ENCODE data around the gene PUSL1.

PUSL1 gene

DNA sequence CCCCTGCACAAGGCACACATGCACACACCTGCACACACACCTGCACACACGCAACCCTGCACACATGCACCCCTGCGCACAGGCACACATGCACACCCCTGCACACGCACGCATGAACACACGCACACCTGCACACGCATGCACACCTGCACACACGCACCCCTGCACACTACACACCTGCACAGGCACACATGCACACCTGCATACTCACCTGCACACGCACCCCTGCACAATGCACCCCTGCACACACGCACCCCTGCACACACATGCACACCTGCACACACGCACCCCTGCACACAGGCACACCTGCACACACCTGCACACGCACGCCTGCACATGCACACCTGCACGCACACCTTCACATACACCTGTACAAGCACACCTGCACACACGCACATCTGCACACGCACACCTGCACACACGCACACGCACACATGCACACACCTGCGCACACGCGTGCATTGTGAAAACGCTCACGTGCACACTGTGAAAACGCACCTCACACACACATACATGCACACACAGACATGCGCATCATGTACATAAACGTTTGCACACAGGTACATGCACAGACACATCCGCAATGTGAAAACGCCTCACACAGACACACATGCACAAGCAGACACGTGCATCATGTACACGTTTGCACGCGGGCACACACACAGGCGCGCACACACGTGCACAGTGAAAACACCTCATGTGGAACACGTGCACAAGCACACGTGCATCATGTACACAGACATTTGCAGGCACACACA lies 32.6 kb downstream of the PUSL1 start:
- no peak for DNase-seq

DNA sequence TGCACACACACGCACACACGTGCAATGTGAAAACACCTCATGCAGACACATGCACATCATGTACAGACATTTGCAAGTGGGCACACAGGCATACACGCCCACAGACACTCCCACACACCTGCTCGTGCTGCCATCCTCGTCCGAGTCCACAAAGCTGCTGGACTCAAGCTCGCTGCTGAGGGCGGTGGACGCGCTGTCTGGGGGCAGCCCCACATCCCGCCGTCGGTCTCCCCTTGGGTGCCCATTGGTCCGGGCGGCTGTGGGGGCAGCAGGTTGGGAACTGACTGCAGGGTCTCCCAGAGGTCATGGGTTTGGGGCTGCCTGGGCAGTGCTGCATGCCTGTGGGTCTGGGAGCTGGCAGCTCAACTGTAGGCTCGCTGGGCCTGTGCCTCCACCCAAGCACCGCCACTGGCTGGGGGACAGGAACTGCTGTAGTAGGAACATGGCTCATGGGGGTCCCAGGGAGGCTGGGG lies 33.2 kb downstream of the PUSL1 start:
- no peak for DNase-seq

DNA sequence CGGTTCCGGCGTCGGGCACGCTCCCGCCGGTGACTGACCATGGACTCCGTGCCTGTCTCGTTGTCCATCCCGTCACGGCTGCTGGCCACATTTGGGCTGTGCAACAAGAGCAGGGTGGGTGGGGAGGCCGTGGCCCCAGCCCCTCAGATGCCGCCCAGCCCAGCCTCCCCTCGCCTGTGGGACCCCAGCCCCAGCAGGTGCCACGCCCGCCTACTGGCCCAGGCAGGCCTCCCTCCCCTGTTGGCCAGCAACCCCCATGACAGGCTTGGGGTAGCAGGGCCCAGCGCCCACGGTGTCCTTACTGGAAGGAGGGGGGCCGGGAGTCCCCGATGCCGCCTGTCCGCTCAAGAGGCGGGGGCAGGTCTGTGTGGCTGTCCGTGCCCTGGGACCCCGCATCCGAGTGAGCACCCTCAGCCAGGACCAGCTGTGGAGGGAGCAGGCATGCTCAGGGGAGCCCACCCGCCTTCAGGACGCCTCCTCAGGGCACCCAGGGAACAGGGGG lies 33.7 kb downstream of the PUSL1 start:
- DNase-seq = no peak

DNA sequence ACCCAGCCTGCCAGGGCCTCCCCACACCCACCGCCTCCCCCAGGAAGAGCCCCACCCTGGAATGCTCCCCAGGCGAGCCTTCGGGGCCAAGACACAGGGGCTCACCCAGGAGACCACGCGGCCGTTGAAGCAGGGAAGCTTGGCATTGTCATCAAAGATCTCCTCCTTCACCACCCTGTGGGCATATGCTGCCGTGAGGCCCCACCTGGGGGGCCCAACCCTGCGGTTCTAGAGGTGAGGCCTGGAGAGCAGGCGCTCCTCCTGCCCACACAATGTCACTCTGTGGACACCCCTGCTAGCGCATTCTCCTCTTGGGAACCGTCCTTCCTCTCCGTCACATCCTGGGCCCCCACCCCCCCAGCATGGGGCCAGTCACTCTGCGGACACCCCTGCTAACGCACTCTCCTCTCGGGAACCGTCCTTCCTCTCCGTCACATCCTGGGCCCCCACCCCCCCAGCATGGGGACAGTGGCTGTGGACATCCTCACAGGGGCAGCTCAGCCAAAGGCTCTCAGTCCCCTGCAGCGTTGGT lies 34.3 kb downstream of the PUSL1 start:
- no peak for DNase-seq

DNA sequence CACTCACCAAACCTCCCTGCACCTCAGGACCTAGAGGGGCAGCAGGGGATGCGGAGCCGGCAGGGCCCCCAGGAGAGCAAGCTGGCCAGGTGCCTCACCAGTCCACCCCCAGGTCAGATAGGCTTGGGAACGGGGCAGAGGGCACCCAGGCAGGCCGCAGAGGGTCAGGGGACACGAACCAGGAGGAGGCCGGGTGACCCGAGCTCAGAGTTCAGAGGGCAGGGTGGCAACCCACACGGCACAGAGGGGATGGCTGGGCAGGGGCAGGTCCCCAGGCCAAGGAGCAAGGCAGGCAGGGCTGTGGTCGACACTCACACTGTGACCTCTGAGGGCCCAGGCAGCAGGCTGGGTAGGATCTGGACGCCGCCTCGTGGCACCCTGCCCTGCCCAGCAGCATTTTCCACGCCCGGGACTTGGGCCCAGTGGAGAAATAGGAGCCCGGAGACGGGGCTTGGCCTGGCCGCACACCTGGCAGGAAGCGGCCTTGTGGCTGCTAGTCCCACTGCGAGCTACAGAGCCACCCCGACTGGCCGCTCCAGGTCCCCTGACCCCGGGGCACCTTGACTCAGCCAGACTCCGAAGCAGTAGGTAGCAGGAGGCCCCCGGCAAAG lies 35.5 kb downstream of the PUSL1 start:
- no peak for DNase-seq

DNA sequence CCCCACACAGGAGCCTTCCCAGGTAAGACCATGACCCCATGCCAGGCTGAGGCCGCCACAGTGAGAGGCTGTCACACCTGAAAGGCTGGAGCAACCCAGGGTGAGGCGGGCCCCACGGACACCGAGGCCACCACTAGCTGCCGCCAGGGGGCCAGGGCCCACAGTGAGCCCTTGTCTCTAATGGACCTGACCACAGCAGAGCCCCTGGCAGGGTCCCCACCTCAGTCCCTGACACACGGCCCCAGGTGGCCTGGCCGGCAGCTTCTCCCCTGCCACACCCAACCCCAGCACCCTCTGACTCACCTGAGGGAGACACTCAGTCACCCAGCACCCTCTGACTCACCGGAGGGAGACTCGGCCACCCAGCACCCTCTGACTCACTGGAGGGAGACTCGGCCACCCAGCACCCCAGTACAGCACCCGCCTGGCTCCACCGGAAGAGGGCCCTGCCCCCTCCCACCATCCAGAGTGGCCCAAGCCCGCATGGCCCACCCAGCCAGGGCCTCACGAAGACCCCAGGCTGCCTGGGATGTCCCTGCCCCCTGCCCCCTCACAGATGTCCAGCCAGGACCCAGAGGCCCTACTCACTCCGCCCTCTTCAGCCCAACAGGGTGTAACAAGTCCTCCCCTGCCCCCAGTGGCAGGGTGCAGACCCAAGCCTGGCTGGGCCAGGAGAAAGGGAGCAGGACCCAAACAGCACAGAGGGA lies 36.4 kb downstream of the PUSL1 start:
- DNase-seq = no peak

DNA sequence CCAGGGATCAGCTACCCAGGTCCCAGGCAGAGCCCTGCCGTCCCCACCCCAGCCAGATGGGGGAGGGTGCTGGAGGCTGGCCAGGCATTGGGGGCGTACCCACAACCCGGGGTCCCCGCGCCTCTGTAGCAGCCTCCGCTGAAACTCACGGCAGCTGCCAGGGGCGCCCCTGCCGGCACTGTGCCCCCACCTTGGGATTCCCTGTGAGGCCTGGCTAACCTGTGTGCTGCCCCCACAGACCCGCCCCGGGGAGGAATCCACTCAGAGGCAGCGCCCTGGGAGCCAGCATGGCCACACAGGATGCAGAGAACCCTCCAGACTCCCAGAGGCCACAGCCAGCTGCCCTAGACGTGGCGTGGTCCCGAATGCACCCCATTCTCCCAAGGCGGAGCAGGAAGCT lies 37.0 kb downstream of the PUSL1 start:
- no peak for DNase-seq

DNA sequence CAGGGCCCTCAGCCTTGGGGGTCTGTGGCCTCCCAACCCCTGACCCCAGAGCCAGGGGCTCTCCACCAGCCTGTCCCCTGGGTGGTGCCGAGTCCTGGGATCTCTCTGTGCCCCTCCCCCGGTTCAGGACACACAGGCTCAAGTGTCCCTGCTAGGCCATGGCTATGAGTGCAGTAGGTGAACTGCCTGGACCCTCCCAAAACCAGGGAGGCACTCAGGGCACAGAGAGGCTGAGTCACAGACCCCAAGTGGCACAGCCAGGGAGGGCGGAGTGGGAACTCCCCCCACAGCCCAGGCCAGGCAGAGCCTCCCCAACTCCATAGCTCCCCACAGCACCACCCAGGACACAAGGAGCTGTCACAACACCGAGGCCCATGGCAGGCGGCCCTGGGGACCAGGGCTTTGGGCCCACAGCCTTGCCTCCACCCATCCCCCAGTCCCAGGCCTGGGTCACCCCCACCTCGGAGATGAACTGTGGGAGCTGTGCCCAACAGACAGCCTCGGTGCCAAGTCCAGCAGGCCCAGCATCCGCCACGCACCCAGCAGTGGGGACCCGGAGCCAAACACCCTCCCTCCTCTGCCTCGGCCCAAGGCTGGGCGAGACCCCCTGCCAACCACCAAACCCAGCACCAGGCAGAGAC lies 37.6 kb downstream of the PUSL1 start:
- DNase-seq = no peak

DNA sequence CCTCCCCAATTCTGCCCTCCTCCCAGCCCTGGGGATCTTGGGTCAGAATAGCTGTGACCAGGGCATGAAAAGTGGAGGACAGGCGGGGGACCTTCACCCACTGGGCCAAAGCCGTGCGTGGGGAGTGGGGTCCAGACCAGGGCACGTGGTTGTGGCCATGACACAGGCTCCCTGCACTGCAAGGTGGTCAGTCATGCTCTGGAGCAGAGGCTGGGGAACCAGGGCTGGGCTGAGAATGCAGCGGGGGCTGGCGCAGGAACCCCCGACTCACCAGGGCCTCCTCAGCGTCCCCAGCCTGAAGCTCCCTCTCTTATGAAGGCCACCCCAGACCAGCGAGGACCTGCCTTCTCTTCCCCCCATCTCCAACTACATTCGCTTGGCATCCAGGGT lies 38.1 kb downstream of the PUSL1 start:
- no peak for DNase-seq

DNA sequence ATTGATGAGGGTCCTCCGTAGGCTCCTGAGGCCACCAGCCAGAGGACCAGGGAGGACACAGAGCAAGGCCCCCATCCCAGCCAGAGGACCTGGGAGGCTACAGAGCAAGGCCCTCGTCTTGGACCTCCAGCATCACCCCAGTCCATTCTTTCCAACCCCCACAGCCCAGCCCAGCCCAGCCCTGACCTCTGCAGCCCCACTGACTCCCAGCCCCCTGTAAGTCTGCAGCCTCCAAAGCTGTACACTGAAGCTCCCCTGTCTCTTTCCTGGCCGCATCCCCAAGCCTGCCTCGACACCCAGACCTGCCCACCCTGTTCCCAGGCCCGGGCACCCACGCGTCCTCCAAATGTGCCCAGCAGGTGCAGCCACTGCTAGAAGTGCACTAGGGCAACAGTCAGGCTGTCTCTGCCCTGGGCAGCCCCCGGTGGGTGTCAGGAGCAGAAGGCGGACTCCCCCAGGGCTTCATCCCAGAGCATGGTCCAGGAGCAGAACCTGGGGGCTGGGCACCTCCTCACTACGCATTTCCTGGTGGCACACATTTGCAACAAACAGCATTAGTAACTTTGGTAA lies 38.7 kb downstream of the PUSL1 start:
- no peak for DNase-seq

DNA sequence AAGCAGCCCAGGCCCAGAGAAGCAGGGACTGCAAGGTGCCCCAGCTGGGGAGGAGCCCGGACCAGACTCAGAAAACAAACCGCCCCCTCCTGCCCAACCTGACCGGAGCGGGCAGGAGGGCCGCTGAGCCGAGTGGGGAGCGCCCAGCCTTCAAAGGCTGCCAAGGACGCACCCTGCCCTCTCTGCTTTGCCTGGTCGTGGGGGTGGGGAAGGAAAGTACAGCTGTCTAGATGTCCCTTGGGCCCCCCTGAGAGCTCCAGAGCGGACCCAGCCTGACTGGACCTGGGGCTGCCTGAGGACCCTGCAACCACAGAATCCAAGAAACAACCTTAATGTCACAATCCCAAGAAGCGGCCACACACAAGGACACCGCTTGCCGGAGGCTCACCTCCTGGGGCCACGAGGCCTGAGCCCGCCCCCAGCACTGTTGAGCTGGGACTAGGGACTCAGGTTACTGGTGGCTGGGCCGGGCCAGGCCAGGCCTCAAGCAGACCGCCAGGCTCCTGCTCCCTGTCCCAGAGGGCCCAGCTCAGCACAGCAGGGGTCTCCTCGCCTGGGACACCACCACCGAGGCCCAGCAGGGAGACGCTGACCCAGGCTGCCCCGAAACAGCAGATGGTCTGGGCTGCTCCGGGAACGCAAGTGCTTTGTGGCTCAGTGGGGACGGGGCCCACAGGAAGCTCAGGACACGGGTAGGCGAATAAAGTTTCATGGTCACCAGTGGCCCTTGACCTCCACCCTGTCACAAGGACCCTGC lies 39.4 kb downstream of the PUSL1 start:
- DNase-seq = no peak

DNA sequence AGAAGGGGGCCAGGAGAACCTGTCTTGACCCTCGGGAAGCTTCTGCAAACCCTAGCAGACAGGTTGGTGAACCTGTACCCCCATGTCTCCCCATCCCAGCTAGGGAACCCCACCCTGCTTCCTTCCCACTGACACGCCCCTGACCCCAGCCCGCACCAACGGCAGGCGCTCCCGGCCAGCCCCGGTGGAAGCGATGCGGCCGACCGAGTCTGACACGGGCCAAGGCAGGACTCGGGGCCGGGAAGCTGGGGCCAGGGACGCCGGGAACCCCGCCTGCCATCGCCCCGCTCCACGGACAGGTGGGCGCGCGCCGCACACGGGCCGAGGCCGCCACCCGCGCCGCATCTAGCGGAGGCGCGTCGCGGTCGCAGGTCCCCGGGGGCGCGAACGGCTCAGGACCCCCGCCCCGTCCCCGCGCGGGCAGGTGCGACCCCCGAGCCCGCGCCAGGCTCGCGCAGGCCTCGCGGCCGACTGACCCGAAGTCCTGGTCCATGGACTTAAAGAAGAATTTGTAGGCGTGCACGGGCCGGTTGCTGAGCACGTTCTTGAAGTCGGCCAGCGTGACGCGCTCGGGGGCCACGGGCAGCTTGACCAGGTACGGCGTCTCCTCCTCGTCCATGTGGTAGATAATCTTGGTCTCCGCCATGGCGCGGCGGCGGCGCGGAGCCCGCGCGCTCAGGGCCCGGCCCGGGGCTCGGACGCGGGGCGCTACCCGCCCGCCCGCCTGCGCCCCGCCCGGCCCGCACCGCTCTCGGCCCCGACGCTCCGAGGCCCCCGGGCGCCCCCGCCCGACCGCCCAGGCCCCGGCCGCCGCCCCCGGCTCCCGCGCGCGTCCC lies 40.2 kb downstream of the PUSL1 start:
- no peak for DNase-seq

DNA sequence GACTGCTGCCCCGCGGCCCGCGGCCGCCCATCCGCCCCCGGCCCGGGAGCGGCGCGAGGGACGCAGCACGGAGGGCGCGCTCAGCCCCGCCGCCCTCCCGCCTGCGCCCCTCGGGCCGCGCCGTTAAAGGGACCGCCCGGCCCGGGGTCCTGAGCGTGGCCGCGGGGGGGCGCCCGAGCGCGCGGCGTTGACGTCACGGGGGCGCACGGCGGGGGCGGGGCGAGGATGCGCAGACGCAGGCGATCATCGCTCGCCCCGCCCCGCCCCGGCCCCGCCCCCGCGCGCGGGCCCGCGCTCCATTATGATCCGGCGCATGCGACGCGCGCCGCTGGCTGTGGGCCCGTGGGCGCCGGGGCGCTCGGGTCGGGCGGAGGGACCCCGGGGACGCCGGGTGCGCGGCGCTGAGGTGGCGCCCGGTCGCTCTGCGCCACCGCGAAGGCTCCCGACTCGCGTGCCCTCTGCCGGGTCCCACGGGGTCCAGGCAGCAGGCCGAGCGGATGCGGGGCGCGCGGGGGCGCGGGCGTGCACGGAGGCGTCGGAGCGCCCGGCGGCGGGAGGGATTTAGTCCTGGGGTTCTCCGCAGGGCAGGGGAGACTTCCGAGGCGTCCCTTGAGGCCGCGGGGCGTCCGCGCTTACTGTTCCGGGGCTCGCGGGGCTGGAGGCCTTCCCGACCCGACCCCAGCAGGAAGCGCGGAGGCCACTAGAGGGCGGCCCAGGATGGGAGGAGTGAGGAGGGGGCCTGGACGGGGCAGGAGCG lies 41.0 kb downstream of the PUSL1 start, which contains the start of gene DVL1:
Gene DVL1, minus strand, starts transcription at position 163 of the 757 bp plus-strand sequence. CDS start 353 bp downstream, outside the sequence.
- DNase-seq = peak; percentile 38 to 78 (median 57)

DNA sequence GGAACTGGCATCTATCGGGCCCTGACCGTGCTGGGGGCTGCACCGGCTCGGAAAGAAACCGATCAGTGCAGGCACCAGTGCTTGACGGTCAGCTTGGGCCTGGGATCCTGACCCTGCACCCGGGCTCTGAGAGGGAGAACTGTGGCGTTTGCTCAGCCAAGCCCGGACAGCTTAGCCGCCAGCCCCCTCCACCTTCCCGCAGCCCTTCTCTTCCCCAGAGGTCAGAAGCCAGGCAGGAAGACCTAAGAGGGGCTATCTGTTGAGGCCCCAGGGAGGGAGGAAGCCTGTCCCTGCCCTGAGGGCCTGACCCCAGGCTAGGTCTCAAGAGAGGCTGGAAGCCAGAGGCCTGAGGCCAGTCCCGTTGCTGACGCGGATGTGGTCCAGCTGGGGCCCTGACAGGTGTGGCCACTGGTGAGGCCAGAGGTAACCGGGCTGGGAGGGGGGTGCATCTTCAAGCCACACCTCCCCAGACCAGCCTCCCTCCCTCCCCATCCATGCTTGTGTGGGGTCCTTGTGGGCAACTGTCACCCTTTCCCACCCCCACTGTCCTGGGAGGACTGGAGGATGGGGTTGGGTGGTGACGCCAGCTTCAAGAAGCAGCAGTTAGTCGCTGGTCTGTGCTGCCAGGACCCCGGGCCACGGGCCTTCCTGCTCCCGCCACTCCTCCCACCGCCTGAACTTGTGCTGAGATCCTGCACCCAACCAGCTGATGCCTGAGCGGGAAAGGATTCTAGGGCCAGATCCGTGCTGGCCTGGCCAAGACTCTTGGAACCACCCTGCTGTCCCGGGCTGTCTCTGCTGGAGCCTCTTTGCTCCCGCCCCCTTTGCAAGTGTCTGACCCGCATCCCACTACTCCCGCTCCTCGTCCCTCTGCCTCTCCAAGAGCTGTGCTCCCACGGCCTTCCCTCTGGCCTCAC lies 43.4 kb downstream of the PUSL1 start:
- DNase-seq = no peak

DNA sequence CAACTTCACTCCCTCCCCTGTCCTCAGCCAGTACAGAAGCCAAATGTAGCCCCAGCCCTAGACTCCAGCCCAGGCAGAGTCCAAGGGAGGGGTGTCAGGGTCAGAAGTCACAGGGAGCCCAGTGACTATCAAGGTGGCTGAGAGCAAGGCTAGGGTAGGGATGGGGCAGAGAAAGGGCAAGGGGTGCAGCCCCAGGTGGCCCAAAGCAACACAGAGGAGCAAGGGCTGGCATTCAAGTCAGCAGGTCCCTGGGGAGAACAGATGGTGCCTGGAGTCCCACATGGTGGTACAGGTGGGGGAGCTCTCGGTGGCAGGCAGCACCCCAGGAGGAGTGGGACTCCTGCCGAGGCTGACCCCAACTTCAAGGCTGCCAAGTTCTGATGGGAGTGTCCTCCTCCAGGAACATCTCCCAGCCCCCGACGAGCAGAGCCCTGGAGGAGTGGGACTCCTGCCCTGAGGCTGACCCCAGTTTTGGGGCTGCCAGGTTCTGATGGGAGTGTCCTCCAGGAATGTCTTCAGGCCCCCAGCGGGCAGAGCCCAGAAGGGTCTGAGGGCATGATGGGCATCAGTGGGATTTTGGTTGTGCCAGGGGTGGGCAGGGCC lies 44.5 kb downstream of the PUSL1 start:
- no peak for DNase-seq

DNA sequence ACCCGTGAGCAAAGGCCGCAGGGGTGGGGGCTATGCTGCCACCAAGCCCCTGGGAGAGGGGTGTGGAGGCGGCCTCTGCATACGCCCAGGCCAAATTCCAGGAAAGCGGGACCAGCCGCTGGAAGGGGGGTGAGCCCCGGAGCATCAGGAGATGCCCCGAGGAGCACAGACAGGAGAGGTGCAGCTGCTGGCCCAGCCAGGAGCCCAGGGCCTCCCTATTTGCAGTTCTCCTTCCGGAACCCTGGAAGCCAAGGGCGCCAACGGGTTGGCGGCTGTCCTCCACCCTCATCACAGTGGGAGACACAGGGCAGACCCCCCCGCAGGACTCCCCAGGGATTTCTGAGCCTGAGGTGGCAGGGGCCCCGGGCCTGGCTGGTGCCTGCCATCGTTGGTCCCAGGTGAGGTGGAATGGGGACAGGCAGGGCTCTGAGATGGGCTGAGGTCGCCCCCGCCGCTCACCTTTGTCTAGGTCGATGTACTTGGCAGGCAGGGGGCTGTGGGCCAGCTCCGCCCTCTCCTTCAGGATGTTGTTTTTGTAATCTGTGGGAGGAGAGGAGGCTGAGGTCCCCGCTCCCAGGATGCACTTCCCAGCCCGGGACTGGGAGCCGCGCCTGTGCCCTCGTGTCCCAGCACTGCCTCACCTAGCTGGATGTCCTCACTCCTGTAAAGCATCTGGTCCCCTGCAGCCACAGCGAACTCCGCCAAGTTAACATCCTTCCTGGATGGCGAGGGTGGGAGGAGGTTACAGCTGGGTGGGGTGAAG lies 45.2 kb downstream of the PUSL1 start:
- DNase-seq = no peak
